Body of pancreas (tissue), 4 donors: Measurements from ENCODE around the gene TNS3.

ENCODE experiments used
- CTCF ChIP-seq, 7 experiments: fragments of 450-650 bp in 4 of 7; fragments of 200-600 bp in 3 of 7; sonication (generic) in 3 of 7; IDR thresholded peaks; one replicate each; pipeline ENCODE4 v1.5.1; 2016 to 2019; ENCODE audit warnings: antibody characterized with exemption in 7 of 7
- POLR2A ChIP-seq, 3 donors: fragments of 450-650 bp; IDR thresholded peaks; one replicate each; pipeline ENCODE4 v1.6.1; 2016; ENCODE audit warnings: antibody characterized with exemption in 3 of 3, mild to moderate bottlenecking in 2 of 3

- TF ChIP-seq CTCF (IDR thresholded peaks at IDR 0.05) (no peak), POLR2A (IDR thresholded peaks at IDR 0.05) (no peak)
Observed at GRCh38 chr7:47631711-47632110, 49.8 kb upstream of the TNS3 start.
